Osteocyte (in vitro differentiated cells): ENCODE results near the gene GPR171. TPM values are rescaled to one million over a fixed set of nuclear protein-coding genes. Genes with fewer than 3 reads are reported as not detected.
"Not testable (repeated sequence)": the region's sequence is repeated elsewhere in the genome, so short reads cannot be mapped to it uniquely, and the experiment has no call there.

Experiments
- DNase-seq: peaks from one replicate; pipeline ENCODE4 v3.0.0; 2021; ENCODE audit warnings: mixed read lengths; ENCODE audit not compliant: unreplicated experiment; ENCODE audit errors: extremely low spot score
- H3K27ac Mint-ChIP-seq: one replicate; pipeline ENCODE4 v1.8.0; 2021; ENCODE audit warnings: mild to moderate bottlenecking, mixed read lengths; ENCODE audit not compliant: unreplicated experiment
- H3K27me3 Mint-ChIP-seq: one replicate; pipeline ENCODE4 v1.8.0; 2021; ENCODE audit warnings: mixed read lengths; ENCODE audit not compliant: unreplicated experiment
- H3K36me3 Mint-ChIP-seq: one replicate; pipeline ENCODE4 v1.8.0; 2021; ENCODE audit warnings: mixed read lengths; ENCODE audit not compliant: unreplicated experiment
- H3K4me1 Mint-ChIP-seq: one replicate; pipeline ENCODE4 v1.8.0; 2021; ENCODE audit warnings: mixed read lengths; ENCODE audit not compliant: unreplicated experiment
- H3K4me3 Mint-ChIP-seq: one replicate; pipeline ENCODE4 v1.8.0; 2021; ENCODE audit warnings: mild to moderate bottlenecking, moderate library complexity, mixed read lengths; ENCODE audit not compliant: unreplicated experiment
- H3K9me3 Mint-ChIP-seq: one replicate; pipeline ENCODE4 v1.8.0; 2021; ENCODE audit warnings: mixed read lengths; ENCODE audit not compliant: unreplicated experiment
- long read RNA-seq: library from polyadenylated mRNA; unstranded; transcript quantifications from one replicate; pipeline ENCODE4 v2.0.0, GENCODE V29; 2021
- total RNA-seq: library from RNA; stranded (reverse); gene quantifications from 2 replicates; pipeline ENCODE4 v1.2.1, GENCODE V29; 2021
- TF ChIP-seq, protein P1 (sequence below): fragments of 200-600 bp; sonication (generic); IDR thresholded peaks from 2 replicates; pipeline ENCODE4 v1.5.0; 2021; ENCODE audit warnings: antibody characterized with exemption, mild to moderate bottlenecking, moderate library complexity

GPR171 gene, protein sequence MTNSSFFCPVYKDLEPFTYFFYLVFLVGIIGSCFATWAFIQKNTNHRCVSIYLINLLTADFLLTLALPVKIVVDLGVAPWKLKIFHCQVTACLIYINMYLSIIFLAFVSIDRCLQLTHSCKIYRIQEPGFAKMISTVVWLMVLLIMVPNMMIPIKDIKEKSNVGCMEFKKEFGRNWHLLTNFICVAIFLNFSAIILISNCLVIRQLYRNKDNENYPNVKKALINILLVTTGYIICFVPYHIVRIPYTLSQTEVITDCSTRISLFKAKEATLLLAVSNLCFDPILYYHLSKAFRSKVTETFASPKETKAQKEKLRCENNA
- not detected in 2 replicates for total RNA-seq
- long read RNA-seq = 0 reads

DNA sequence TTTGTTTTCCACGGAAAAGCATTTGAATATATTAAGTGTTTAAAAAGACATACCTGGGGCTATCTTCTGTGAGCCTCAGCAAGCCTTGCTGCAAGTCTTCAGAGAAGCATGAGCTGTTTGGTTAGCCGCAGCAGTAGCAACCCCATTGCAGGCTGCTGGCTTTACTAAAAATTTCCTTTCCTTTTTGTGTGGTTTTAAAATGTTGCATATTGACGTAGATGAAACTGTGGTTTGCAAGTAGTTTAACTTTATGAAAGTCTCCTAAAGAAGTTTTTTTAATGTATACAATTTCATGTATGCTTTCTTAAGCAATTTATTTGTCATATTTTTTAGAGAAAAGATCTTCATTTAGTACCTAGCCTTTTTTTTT lies at the start of gene GPR171:
Gene GPR171, minus strand, starts transcription at position 166 of the 370 bp plus-strand sequence. CDS start 3,830 bp downstream, outside the sequence.
- TF ChIP-seq, protein P1, sequence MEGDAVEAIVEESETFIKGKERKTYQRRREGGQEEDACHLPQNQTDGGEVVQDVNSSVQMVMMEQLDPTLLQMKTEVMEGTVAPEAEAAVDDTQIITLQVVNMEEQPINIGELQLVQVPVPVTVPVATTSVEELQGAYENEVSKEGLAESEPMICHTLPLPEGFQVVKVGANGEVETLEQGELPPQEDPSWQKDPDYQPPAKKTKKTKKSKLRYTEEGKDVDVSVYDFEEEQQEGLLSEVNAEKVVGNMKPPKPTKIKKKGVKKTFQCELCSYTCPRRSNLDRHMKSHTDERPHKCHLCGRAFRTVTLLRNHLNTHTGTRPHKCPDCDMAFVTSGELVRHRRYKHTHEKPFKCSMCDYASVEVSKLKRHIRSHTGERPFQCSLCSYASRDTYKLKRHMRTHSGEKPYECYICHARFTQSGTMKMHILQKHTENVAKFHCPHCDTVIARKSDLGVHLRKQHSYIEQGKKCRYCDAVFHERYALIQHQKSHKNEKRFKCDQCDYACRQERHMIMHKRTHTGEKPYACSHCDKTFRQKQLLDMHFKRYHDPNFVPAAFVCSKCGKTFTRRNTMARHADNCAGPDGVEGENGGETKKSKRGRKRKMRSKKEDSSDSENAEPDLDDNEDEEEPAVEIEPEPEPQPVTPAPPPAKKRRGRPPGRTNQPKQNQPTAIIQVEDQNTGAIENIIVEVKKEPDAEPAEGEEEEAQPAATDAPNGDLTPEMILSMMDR = no peak
- H3K36me3 Mint-ChIP-seq = no peaks in the 10 kb centered on the region
- no peaks in the 10 kb centered on the region for H3K27me3 Mint-ChIP-seq
- H3K9me3 Mint-ChIP-seq = no peaks in the 10 kb centered on the region
- H3K27ac Mint-ChIP-seq = no peak within 1 kb of the TSS
- DNase-seq = no peak
- H3K4me3 Mint-ChIP-seq = no peak within 1 kb of the TSS
- no peaks in the 10 kb centered on the region for H3K4me1 Mint-ChIP-seq

DNA sequence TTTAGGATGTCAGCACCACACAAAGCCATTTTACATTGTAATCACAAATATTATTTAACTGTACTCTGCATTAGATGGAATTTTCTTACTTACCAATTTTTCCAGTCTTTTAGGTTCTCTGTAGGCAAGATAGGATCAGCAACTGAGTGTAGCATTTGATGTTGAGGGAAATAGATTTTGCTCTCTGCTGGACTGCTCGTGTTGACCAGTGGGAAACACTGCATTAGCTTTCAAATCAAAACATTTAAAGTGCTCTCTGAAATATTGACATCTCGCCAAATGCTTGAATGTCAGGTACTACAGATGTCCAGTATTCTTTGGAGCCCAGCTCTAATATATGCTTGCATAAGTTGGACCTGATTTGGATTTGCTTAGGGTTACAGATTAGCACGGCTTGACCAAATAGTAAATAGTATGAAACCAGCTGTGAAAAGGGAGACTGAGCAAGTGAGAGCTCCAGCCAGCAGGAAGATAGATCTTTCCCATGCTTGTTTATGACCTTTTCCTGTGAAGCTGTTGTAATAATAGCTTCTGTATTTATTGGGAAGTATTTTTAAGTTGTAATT lies 45.8 kb upstream of the GPR171 start:
- Mint-ChIP-seq H3K4me3 (no peak overlapping the region), H3K27me3 (peaks cover 4% of the 10 kb centered on the region), H3K36me3 (no peaks in the 10 kb centered on the region), H3K9me3 (no peaks in the 10 kb centered on the region), H3K27ac (no peak overlapping the region), H3K4me1 (no peaks in the 10 kb centered on the region)
- TF ChIP-seq, protein P1 = no peak
- no peak for DNase-seq

DNA sequence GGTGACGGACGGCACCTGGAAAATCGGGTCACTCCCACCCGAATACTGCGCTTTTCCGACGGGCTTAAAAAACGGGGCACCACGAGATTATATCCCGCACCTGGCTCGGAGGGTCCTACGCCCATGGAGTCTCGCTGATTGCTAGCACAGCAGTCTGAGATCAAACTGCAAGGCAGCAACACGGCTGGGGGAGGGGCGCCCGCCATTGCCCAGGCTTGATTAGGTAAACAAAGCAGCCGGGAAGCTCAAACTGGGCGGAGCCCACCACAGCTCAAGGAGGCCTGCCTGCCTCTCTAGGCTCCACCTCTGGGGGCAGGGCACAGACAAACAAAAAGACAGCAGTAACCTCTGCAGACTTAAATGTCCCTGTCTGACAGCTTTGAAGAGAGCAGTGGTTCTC lies 39.0 kb upstream of the GPR171 start:
- peak overlapping the region; percentile 22 for H3K4me3 Mint-ChIP-seq
- H3K27ac Mint-ChIP-seq, H3K9me3 Mint-ChIP-seq, DNase-seq, H3K4me1 Mint-ChIP-seq, H3K36me3 Mint-ChIP-seq, H3K27me3 Mint-ChIP-seq: not testable (repeated sequence)

DNA sequence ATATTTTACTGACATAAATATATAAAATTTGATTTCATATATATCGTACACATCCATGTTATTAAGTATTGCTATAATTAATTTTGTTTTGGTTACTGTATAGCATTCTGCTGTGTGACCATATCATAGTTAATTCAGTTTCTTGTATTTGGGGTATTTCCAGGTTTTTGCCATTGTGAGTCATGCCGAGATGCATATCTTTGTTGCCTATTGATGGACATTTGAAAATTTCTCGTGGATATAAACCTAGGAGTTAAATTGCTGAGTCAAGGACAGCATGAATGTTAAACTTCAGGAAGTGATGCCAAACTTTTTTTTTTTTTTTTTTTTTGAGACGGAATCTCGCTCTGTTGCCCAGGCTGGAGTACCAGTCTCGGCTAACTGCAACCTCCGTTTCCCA lies 33.7 kb upstream of the GPR171 start:
- DNase-seq = no peak

DNA sequence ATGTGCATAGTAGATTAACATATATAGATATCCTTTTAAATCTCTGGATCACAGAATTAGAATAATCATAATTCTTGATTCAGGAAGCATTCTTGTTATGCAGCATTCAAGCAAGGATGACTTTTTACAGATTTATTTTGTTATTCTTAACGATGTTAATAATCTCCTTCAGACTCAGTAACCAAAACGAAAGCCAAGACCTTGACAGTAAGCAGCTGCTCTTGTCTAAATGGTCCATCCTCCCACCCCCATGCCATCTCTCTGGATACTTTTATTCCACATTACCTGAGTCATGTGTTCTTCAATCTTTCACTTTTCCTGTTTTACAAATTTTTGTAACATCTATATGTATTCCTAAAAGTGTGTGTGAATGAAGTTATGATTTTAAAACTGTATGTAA lies 33.3 kb upstream of the GPR171 start:
- H3K9me3 Mint-ChIP-seq = no peaks in the 10 kb centered on the region
- no peaks in the 10 kb centered on the region for H3K36me3 Mint-ChIP-seq
- TF ChIP-seq, protein P1 = no peak
- H3K27ac Mint-ChIP-seq = no peak overlapping the region
- H3K27me3 Mint-ChIP-seq = no peaks in the 10 kb centered on the region
- H3K4me1 Mint-ChIP-seq = no peaks in the 10 kb centered on the region
- DNase-seq = no peak
- H3K4me3 Mint-ChIP-seq = no peak overlapping the region

More for the DNA sequence above, 33.7 kb upstream of the GPR171 start:
- TF ChIP-seq, protein P1 = no peak
- H3K27me3 Mint-ChIP-seq = no peaks in the 10 kb centered on the region
- H3K4me3 Mint-ChIP-seq = no peak overlapping the region
- no peak overlapping the region for H3K27ac Mint-ChIP-seq
- H3K9me3 Mint-ChIP-seq = no peaks in the 10 kb centered on the region
- no peaks in the 10 kb centered on the region for H3K4me1 Mint-ChIP-seq
- no peaks in the 10 kb centered on the region for H3K36me3 Mint-ChIP-seq
